K562 (cell line): ENCODE data around the gene NUP188. TPM values are rescaled to one million over a fixed set of nuclear protein-coding genes. Genes with fewer than 3 reads are reported as not detected.

Experiments
- ATAC-seq: fragments of 200-7000 bp; cut with Tn5 transposase; 3 replicates; pipeline ENCODE4 v1.9.1; 2020; ENCODE audit warnings: moderate library complexity
- BruUV-seq: library from RNA; stranded (reverse); fragments of 400-500 nt; replicated peaks from 2 replicates; lab custom pipeline; 2021; lab: Mats Ljungman, UMichigan
- CTCF ChIA-PET: fragments of 300-600 bp; formaldehyde crosslinking; extraction: SDS; loops from one replicate; lab custom pipeline; 2021; ENCODE audit warnings: low intra/inter-chr PET ratio; lab: Yijun Ruan, JAX
- POLR2A ChIA-PET: fragments of 300-600, 350-650 bp; sonication (Branson Sonifier 250); formaldehyde crosslinking; extraction: SDS; loops from one replicate; lab custom pipeline; 2021; ENCODE audit warnings: antibody characterized with exemption, inconsistent platforms; lab: Yijun Ruan, JAX
- DNase-seq, 4 experiments: peaks; one replicate each; pipeline versions ENCODE4 v3.0.0 to v3.0.0-alpha.2; 2011 to 2018; ENCODE audit warnings: low spot score in 3 of 4, mixed read lengths in 3 of 4; ENCODE audit errors: extremely low read depth in 1 of 4
- FAIRE-seq: peaks from 2 replicates; lab custom pipeline; 2011; peaks lifted over from hg19 to GRCh38; lab: Jason Lieb, UNC
- H2AFZ ChIP-seq: 2 replicates; pipeline ENCODE4 v1.6.0; 2011; ENCODE audit warnings: low read depth, low read length, control low read depth, inconsistent platforms
- H3K27ac ChIP-seq: fragments of 200-600 bp; 3 replicates; pipeline ENCODE4 v1.8.0; 2011; ENCODE audit warnings: low read depth, mild to moderate bottlenecking, control low read depth, inconsistent platforms, low read length, moderate library complexity, mixed read lengths; ENCODE audit errors: extremely low read depth
- H3K27me3 ChIP-seq, 2 experiments: fragments of 300-600 bp in 1 of 2; 2 replicates in 1 of 2; 3 replicates in 1 of 2; pipeline versions ENCODE4 v1.6.0 to v1.8.0; 2011; ENCODE audit warnings: inconsistent platforms in 2 of 2, low read length in 2 of 2, mild to moderate bottlenecking in 1 of 2, mixed read lengths in 1 of 2, moderate library complexity in 1 of 2; ENCODE audit not compliant: control insufficient read depth in 2 of 2, insufficient read depth in 2 of 2
- H3K36me3 ChIP-seq: fragments of 300-600 bp; 3 replicates; pipeline ENCODE4 v1.8.0; 2011; ENCODE audit warnings: mild to moderate bottlenecking, low read length, inconsistent platforms; ENCODE audit not compliant: control insufficient read depth, insufficient read depth
- H3K4me1 ChIP-seq, 2 experiments: fragments of 200-600 bp in 1 of 2; replicated peaks in 1 of 2; 2 replicates in 1 of 2; 3 replicates in 1 of 2; pipeline versions ENCODE4 v1.5.1 to v1.8.0; 2011; ENCODE audit warnings: inconsistent platforms in 2 of 2, low read length in 2 of 2, mild to moderate bottlenecking in 1 of 2, mixed read lengths in 1 of 2, moderate library complexity in 1 of 2; ENCODE audit not compliant: control insufficient read depth in 2 of 2, insufficient read depth in 2 of 2
- H3K4me2 ChIP-seq: 2 replicates; pipeline ENCODE4 v1.6.1; 2011; ENCODE audit warnings: low read length, control low read depth, inconsistent platforms, mixed read lengths; ENCODE audit not compliant: insufficient read depth
- H3K4me3 ChIP-seq: fragments of 200-600 bp; sonication (generic), shearing (Covaris generic); 2 replicates; pipeline ENCODE4 v1.5.1; 2016; ENCODE audit warnings: control low read depth, inconsistent platforms
- H3K79me2 ChIP-seq: fragments of 200-600 bp; 3 replicates; pipeline ENCODE4 v1.8.0; 2011; ENCODE audit warnings: low read length, inconsistent platforms; ENCODE audit not compliant: control insufficient read depth, insufficient read depth
- H3K9ac ChIP-seq, 2 experiments: 2 replicates each; pipeline versions ENCODE4 v1.6.0 to v1.6.1; 2011; ENCODE audit warnings: low read depth in 2 of 2, low read length in 2 of 2, control low read depth in 1 of 2, inconsistent platforms in 1 of 2, mild to moderate bottlenecking in 1 of 2, mixed read lengths in 1 of 2; ENCODE audit not compliant: insufficient read depth in 1 of 2
- H3K9me1 ChIP-seq: one replicate; pipeline ENCODE4 v1.6.0; 2011; ENCODE audit warnings: inconsistent platforms, mild to moderate bottlenecking, low read length, moderate library complexity; ENCODE audit not compliant: control insufficient read depth, insufficient read depth
- H3K9me3 ChIP-seq: replicated peaks from 2 replicates; pipeline ENCODE4 v1.5.1; 2011; ENCODE audit warnings: low read depth, low read length, inconsistent platforms; ENCODE audit not compliant: control insufficient read depth, insufficient read depth
- H4K20me1 ChIP-seq: replicated peaks from 2 replicates; pipeline ENCODE4 v1.6.1; 2011; ENCODE audit warnings: low read length, inconsistent platforms, mixed read lengths; ENCODE audit not compliant: control insufficient read depth, insufficient read depth
- BHLHE40 ChIP-seq: IDR thresholded peaks from 2 replicates; pipeline ENCODE4 v1.6.1; 2011; ENCODE audit warnings: low read length, improper control_type of control experiment
- FOXM1 ChIP-seq, 2 experiments: fragments of 450-650 bp in 1 of 2; sonication (generic) in 1 of 2; formaldehyde crosslinking in 1 of 2; IDR thresholded peaks; 2 replicates each; pipeline versions ENCODE4 v1.6.1 to v1.9.0; 2017 to 2022; ENCODE audit warnings: low read depth in 2 of 2, mild to moderate bottlenecking in 2 of 2, missing genetic modification reagents in 1 of 2, moderate library complexity in 1 of 2
- SRSF1 ChIP-seq: fragments of 200-400 bp; formaldehyde crosslinking; IDR thresholded peaks from 2 replicates; pipeline ENCODE4 v1.6.1; 2017; ENCODE audit warnings: mild to moderate bottlenecking, low read depth, low read length, moderate library complexity
- TARDBP ChIP-seq: fragments of 450-650 bp; IDR thresholded peaks from 2 replicates; pipeline ENCODE4 v1.6.1; 2016
- WGBS: fragments of 100-300 bp; shearing (Covaris generic); methylation state at CpG from one replicate; pipeline ENCODE4 v1.1.6; 2016; ENCODE audit warnings: low coverage, mixed read lengths; ENCODE audit not compliant: insufficient coverage; ENCODE audit errors: missing lambda C conversion rate; 5-methylcytosine and 5-hydroxymethylcytosine counted together
- in situ Hi-C: fragments of 300-500 bp; cut with MboI; formaldehyde crosslinking; loops from 4 replicates; pipeline ENCODE4 v1.15.0; 2018; ENCODE audit warnings: inconsistent platforms, mixed read lengths
- intact Hi-C: fragments of 100-400 bp; cut with micrococcal nuclease; formaldehyde crosslinking; loops from 2 replicates; pipeline ENCODE4 v1.14.2; 2022
- polyA plus RNA-seq, 8 experiments: library from polyadenylated mRNA; depleted of rRNA in 4 of 8; stranded (reverse) in 5 of 8; unstranded in 3 of 8; fragments of >200 nt; fragmentation: Nextera tagmentation in 2 of 8; fragmentation: Illumina TruSeq in 1 of 8; extraction: Ambion mirVana in 2 of 8; extraction: Trizol in 1 of 8; gene quantifications; 2 replicates each; pipeline versions ENCODE4 v1.2.1 to v1.2.3, GENCODE V29; 2011 to 2014; ENCODE audit warnings: inconsistent platforms in 1 of 8, missing spikeins in 1 of 8
- total RNA-seq, 7 experiments: library from RNA; depleted of rRNA in 6 of 7; stranded (reverse); fragments of >200 nt in 6 of 7; fragmentation: Illumina TruSeq in 2 of 7; extraction: Trizol in 2 of 7; gene quantifications; 2 replicates each; pipeline versions ENCODE4 v1.2.1 to v1.2.3, GENCODE V29; 2011 to 2021; ENCODE audit warnings: low replicate concordance in 1 of 7

Gene NUP188
- total and polyA plus RNA-seq, 9 of the 15 experiments (the other 6 are each of a cell fraction or from before 2014, with no cell fraction given) = 11.7 to 135 (median 70.6) TPM

DNA sequence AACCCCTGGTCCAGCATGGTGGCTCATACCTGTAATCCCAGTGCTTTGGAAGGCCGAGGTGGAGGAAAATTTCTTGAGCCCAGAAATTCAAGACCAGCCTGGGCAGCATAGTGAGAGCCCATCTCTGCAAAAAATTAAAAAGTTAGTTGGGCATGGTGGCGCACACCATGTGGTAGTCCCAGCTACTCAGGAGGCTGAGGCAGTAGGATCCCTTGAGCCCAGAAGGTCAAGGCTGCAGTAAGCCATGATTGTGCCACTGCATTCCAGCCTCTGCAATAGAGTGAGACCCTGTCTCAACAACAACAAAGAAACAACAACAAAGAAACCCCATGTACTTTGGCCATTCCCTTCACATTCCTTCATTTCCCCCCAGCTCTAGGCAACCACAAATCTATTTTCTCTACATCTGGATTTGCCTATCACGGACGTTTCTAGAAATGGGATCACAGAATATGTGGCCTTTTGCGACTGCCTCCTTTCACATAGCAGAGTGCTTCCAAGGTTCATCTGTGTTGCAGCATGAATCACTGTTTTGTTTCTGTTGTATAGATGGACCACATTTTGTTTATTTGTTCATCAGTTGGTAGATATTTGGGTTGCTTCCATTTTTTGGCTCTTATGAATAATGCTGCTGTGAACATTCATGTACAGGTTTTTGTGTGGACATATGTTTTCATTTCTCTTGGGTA, 106.8 kb downstream of the NUP188 start:
- Histone ChIP-seq H3K4me3 (no peak overlapping the region), H3K27ac (no peak overlapping the region), H3K27me3 (no peaks in the 10 kb centered on the region), H3K4me2 (no peak overlapping the region), H2AFZ (no peak overlapping the region), H3K79me2 (no peaks in the 10 kb centered on the region), H4K20me1 (0 out of 2 replicates have a peak, but pooled peaks cover 3% of the 10 kb centered on the region), H3K9me3 (no peaks in the 10 kb centered on the region), H3K9ac (no peak overlapping the region), H3K9me1 (no peaks in the 10 kb centered on the region), H3K4me1 (peaks cover 0 to 3% of the 10 kb centered on the region in 2 experiments; a peak in 1 of 5 replicates), H3K36me3 (peaks cover 60% of the 10 kb centered on the region; the same call in 2 of the 3 replicates)
- intact Hi-C loops = no loop called here
- DNase-seq (no peak), ATAC-seq (no peak), FAIRE-seq (no peak)
- no peak for TF ChIP-seq TARDBP
- TF ChIP-seq SRSF1 = no peak
- no peak for TF ChIP-seq BHLHE40
- no peak for TF ChIP-seq FOXM1 (IDR thresholded peaks at IDR 0.05; ENCODE audit: low read depth)
- TF ChIP-seq FOXM1 (CRISPR knock-in tag; IDR thresholded peaks at IDR 0.05; ENCODE audit: low read depth) = no peak
- BruUV-seq = no TSS peak
- CTCF ChIA-PET = no interaction called here
- POLR2A ChIA-PET = interaction anchor here (1.6 kb wide), 1 partner anchor 16 kb away, joined by 5 read pairs; no protein-coding TSS in a partner anchor
- in situ Hi-C loops = no loop called here
- 78% methylated on average over 5 of the region's 5 CpGs for WGBS

Other genes with a start within 250 kb of the NUP188 start
Only the 7 nearest of the 16 such genes appear.
- gene SPOUT1, start 117.9 kb upstream of the NUP188 start, total RNA-seq (2014; rRNA removed) = 42.9 and 51.1 TPM in 2 replicates
- gene SPOUT1, start 117.9 kb upstream of the NUP188 start, total RNA-seq (2014; rRNA removed; fragmentation: Illumina TruSeq; extraction: Trizol) = 12.1 and 20.6 TPM in 2 replicates
- gene SPOUT1, start 117.9 kb upstream of the NUP188 start, total RNA-seq (2015; rRNA removed; fragmentation: Illumina TruSeq; extraction: Trizol) = 29.5 and 33.6 TPM in 2 replicates
- 121 and 133 TPM in 2 replicates for gene SPOUT1, start 117.9 kb upstream of the NUP188 start, total RNA-seq (2021)
- gene SPOUT1, start 117.9 kb upstream of the NUP188 start, polyA plus RNA-seq (2011; rRNA removed) = 50.5 and 79.2 TPM in 2 replicates
- gene SPOUT1, start 117.9 kb upstream of the NUP188 start, polyA plus RNA-seq (2014; fragmentation: Illumina TruSeq; extraction: Trizol) = 37.4 and 49.5 TPM in 2 replicates
- 10 to 100 TPM; 10.6 to 13.2 TPM for gene SPOUT1, start 117.9 kb upstream of the NUP188 start, polyA plus RNA-seq (2014; fragmentation: Nextera tagmentation; extraction: Ambion mirVana)
- gene SPOUT1, start 117.9 kb upstream of the NUP188 start, polyA plus RNA-seq (2014; rRNA removed) = 45.2 and 71.9 TPM in 2 replicates
- gene KYAT1, start 65.7 kb upstream of the NUP188 start, total RNA-seq (2014; rRNA removed) = 11.1 and 16.0 TPM in 2 replicates
- gene KYAT1, start 65.7 kb upstream of the NUP188 start, total RNA-seq (2014; rRNA removed; fragmentation: Illumina TruSeq; extraction: Trizol) = 6.5 and 8.8 TPM in 2 replicates
- gene KYAT1, start 65.7 kb upstream of the NUP188 start, total RNA-seq (2015; rRNA removed; fragmentation: Illumina TruSeq; extraction: Trizol) = 8.5 and 9.2 TPM in 2 replicates
- 11.7 and 14.7 TPM in 2 replicates for gene KYAT1, start 65.7 kb upstream of the NUP188 start, total RNA-seq (2021)
- 16.1 and 20.2 TPM in 2 replicates for gene KYAT1, start 65.7 kb upstream of the NUP188 start, polyA plus RNA-seq (2011; rRNA removed)
- 13.4 and 14.8 TPM in 2 replicates for gene KYAT1, start 65.7 kb upstream of the NUP188 start, polyA plus RNA-seq (2014; fragmentation: Illumina TruSeq; extraction: Trizol)
- gene KYAT1, start 65.7 kb upstream of the NUP188 start, polyA plus RNA-seq (2014; fragmentation: Nextera tagmentation; extraction: Ambion mirVana) = 10 to 100 TPM in 1 of 2 experiments, 1 to 10 TPM in 1; 6.4 to 11.0 TPM
- 16.8 and 21.8 TPM in 2 replicates for gene KYAT1, start 65.7 kb upstream of the NUP188 start, polyA plus RNA-seq (2014; rRNA removed)
- 15.3 and 17.2 TPM in 2 replicates for gene LRRC8A, start 65.6 kb upstream of the NUP188 start, total RNA-seq (2014; rRNA removed)
- 5.5 and 6.4 TPM in 2 replicates for gene LRRC8A, start 65.6 kb upstream of the NUP188 start, total RNA-seq (2014; rRNA removed; fragmentation: Illumina TruSeq; extraction: Trizol)
- gene LRRC8A, start 65.6 kb upstream of the NUP188 start, total RNA-seq (2015; rRNA removed; fragmentation: Illumina TruSeq; extraction: Trizol) = 8.4 TPM in 2 replicates
- 23.5 and 24.7 TPM in 2 replicates for gene LRRC8A, start 65.6 kb upstream of the NUP188 start, total RNA-seq (2021)
- gene LRRC8A, start 65.6 kb upstream of the NUP188 start, polyA plus RNA-seq (2011; rRNA removed) = 8.9 and 11.5 TPM in 2 replicates
- 14.0 and 19.8 TPM in 2 replicates for gene LRRC8A, start 65.6 kb upstream of the NUP188 start, polyA plus RNA-seq (2014; fragmentation: Illumina TruSeq; extraction: Trizol)
- 1 to 10 TPM; 2.9 to 3.5 TPM for gene LRRC8A, start 65.6 kb upstream of the NUP188 start, polyA plus RNA-seq (2014; fragmentation: Nextera tagmentation; extraction: Ambion mirVana)
- gene LRRC8A, start 65.6 kb upstream of the NUP188 start, polyA plus RNA-seq (2014; rRNA removed) = 13.4 and 15.4 TPM in 2 replicates
- 0.49 and 1.3 TPM in 2 replicates for gene PHYHD1, start 26.7 kb upstream of the NUP188 start, total RNA-seq (2014; rRNA removed)
- 0.45 and 0.69 TPM in 2 replicates for gene PHYHD1, start 26.7 kb upstream of the NUP188 start, total RNA-seq (2014; rRNA removed; fragmentation: Illumina TruSeq; extraction: Trizol)
- 0.36 and 0.79 TPM in 2 replicates for gene PHYHD1, start 26.7 kb upstream of the NUP188 start, total RNA-seq (2015; rRNA removed; fragmentation: Illumina TruSeq; extraction: Trizol)
- gene PHYHD1, start 26.7 kb upstream of the NUP188 start, total RNA-seq (2021) = 0.58 and 0.66 TPM in 2 replicates
- gene PHYHD1, start 26.7 kb upstream of the NUP188 start, polyA plus RNA-seq (2011; rRNA removed) = 1.2 and 2.1 TPM in 2 replicates
- 0.80 and 1.0 TPM in 2 replicates for gene PHYHD1, start 26.7 kb upstream of the NUP188 start, polyA plus RNA-seq (2014; fragmentation: Illumina TruSeq; extraction: Trizol)
- gene PHYHD1, start 26.7 kb upstream of the NUP188 start, polyA plus RNA-seq (2014; fragmentation: Nextera tagmentation; extraction: Ambion mirVana) = 1 to 10 TPM in 1 of 2 experiments, under 1 TPM in 1; 0.80 to 1.0 TPM
- gene PHYHD1, start 26.7 kb upstream of the NUP188 start, polyA plus RNA-seq (2014; rRNA removed) = 0.32 and 0.91 TPM in 2 replicates
- gene DOLK, start 96 bp upstream of the NUP188 start, total RNA-seq (2014; rRNA removed) = 11.7 and 18.4 TPM in 2 replicates
- 7.5 and 8.4 TPM in 2 replicates for gene DOLK, start 96 bp upstream of the NUP188 start, total RNA-seq (2014; rRNA removed; fragmentation: Illumina TruSeq; extraction: Trizol)
- gene DOLK, start 96 bp upstream of the NUP188 start, total RNA-seq (2015; rRNA removed; fragmentation: Illumina TruSeq; extraction: Trizol) = 13.7 and 14.0 TPM in 2 replicates
- gene DOLK, start 96 bp upstream of the NUP188 start, total RNA-seq (2021) = 14.2 and 14.7 TPM in 2 replicates
- 10.8 and 13.0 TPM in 2 replicates for gene DOLK, start 96 bp upstream of the NUP188 start, polyA plus RNA-seq (2011; rRNA removed)
- 14.0 and 15.0 TPM in 2 replicates for gene DOLK, start 96 bp upstream of the NUP188 start, polyA plus RNA-seq (2014; fragmentation: Illumina TruSeq; extraction: Trizol)
- 1 to 10 TPM; 2.6 to 3.7 TPM for gene DOLK, start 96 bp upstream of the NUP188 start, polyA plus RNA-seq (2014; fragmentation: Nextera tagmentation; extraction: Ambion mirVana)
- gene DOLK, start 96 bp upstream of the NUP188 start, polyA plus RNA-seq (2014; rRNA removed) = 10.6 and 11.1 TPM in 2 replicates
- 58.8 and 72.7 TPM in 2 replicates for gene SH3GLB2, start 80.6 kb downstream of the NUP188 start, total RNA-seq (2014; rRNA removed)
- gene SH3GLB2, start 80.6 kb downstream of the NUP188 start, total RNA-seq (2014; rRNA removed; fragmentation: Illumina TruSeq; extraction: Trizol) = 17.3 and 23.0 TPM in 2 replicates
- gene SH3GLB2, start 80.6 kb downstream of the NUP188 start, total RNA-seq (2015; rRNA removed; fragmentation: Illumina TruSeq; extraction: Trizol) = 35.2 and 35.9 TPM in 2 replicates
- 88.4 and 90.2 TPM in 2 replicates for gene SH3GLB2, start 80.6 kb downstream of the NUP188 start, total RNA-seq (2021)
- 60.6 and 64.2 TPM in 2 replicates for gene SH3GLB2, start 80.6 kb downstream of the NUP188 start, polyA plus RNA-seq (2011; rRNA removed)
- gene SH3GLB2, start 80.6 kb downstream of the NUP188 start, polyA plus RNA-seq (2014; fragmentation: Illumina TruSeq; extraction: Trizol) = 63.3 and 68.6 TPM in 2 replicates
- under 1 TPM; 0.20 to 0.98 TPM for gene SH3GLB2, start 80.6 kb downstream of the NUP188 start, polyA plus RNA-seq (2014; fragmentation: Nextera tagmentation; extraction: Ambion mirVana)
- 118 and 124 TPM in 2 replicates for gene SH3GLB2, start 80.6 kb downstream of the NUP188 start, polyA plus RNA-seq (2014; rRNA removed)
- gene MIGA2, start 88.9 kb downstream of the NUP188 start, total RNA-seq (2014; rRNA removed) = 25.4 and 30.5 TPM in 2 replicates
- 5.3 and 7.3 TPM in 2 replicates for gene MIGA2, start 88.9 kb downstream of the NUP188 start, total RNA-seq (2014; rRNA removed; fragmentation: Illumina TruSeq; extraction: Trizol)
- gene MIGA2, start 88.9 kb downstream of the NUP188 start, total RNA-seq (2015; rRNA removed; fragmentation: Illumina TruSeq; extraction: Trizol) = 18.0 and 22.7 TPM in 2 replicates
- 47.6 and 49.4 TPM in 2 replicates for gene MIGA2, start 88.9 kb downstream of the NUP188 start, total RNA-seq (2021)
- 19.8 and 37.8 TPM in 2 replicates for gene MIGA2, start 88.9 kb downstream of the NUP188 start, polyA plus RNA-seq (2011; rRNA removed)
- gene MIGA2, start 88.9 kb downstream of the NUP188 start, polyA plus RNA-seq (2014; fragmentation: Illumina TruSeq; extraction: Trizol) = 15.2 and 25.9 TPM in 2 replicates
- gene MIGA2, start 88.9 kb downstream of the NUP188 start, polyA plus RNA-seq (2014; fragmentation: Nextera tagmentation; extraction: Ambion mirVana) = under 1 TPM; 0.15 to 0.77 TPM
- 51.4 and 54.1 TPM in 2 replicates for gene MIGA2, start 88.9 kb downstream of the NUP188 start, polyA plus RNA-seq (2014; rRNA removed)